HL-60/S4 treated with phorbol 12-myristate 13-acetate at 8.2 ng/mL for 4 days and 3 days (cell line): ENCODE measurements around the gene CPA3.

Experiments
- in situ Hi-C: fragments of 300-500 bp; cut with MboI; formaldehyde crosslinking; loops from 2 replicates; pipeline ENCODE4 v1.15.0; 2022; ENCODE audit warnings: low sequenced_read_pairs

The CPA3 gene

DNA sequence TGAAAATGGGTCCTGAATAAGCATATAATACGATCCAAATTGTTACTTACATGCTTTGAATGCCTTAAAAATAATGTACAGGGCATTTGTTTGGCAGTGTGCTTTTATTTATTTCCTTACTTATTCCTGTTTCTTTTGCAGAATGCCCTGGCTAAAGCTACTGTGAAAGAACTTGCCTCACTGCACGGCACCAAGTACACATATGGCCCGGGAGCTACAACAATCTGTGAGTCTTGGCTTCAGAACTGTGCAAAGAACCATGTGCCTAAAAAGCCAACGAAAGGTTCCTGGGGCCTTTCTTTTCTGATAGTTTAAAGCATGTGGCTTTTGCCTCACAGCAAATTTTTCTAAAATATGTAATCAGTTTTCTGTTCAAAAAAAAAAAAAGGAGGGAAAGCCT, 7.8 kb upstream of the CPA3 start:
- in situ Hi-C loops, result no loop called here

- in situ Hi-C loops, result no loop called here
Measured at GRCh38 chr3:148861277-148861869, 3.7 kb upstream of the CPA3 start.

GRCh38 chr3:148863297-148863696, 1.8 kb upstream of the CPA3 start:
- in situ Hi-C loops, result no loop called here

GRCh38 chr3:148863814-148864213, 1.3 kb upstream of the CPA3 start:
- in situ Hi-C loops, result no loop called here

- in situ Hi-C loops, result no loop called here
Measured at GRCh38 chr3:148866261-148866660, 1.2 kb downstream of the CPA3 start.

- in situ Hi-C loops, result no loop called here
Measured at GRCh38 chr3:148873270-148873927, 8.3 kb downstream of the CPA3 start.

GRCh38 chr3:148873977-148874376, 8.9 kb downstream of the CPA3 start:
- in situ Hi-C loops, result no loop called here

DNA sequence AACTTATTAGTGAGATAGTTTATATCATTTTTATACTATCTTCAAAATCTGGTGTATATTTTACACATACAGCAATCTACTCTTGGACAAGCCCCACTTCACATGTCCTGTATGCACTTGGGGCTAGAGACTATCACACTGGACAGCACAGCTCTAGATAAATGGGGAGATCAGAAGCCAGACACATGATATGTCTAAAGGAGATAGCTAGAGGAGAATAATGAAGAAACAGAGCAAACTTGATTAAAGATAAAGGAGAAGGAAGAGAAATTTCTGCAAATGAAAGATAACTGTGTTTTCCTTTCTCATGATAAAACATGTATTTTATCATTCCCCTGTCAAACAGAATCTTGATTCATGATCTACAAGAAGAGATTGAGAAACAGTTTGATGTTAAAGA, 13.0 kb downstream of the CPA3 start:
- in situ Hi-C loops, result no loop called here

- in situ Hi-C loops, result no loop called here
Measured at GRCh38 chr3:148879256-148879655, 14.2 kb downstream of the CPA3 start.

GRCh38 chr3:148880681-148881080, 15.6 kb downstream of the CPA3 start:
- in situ Hi-C loops, result no loop called here

DNA sequence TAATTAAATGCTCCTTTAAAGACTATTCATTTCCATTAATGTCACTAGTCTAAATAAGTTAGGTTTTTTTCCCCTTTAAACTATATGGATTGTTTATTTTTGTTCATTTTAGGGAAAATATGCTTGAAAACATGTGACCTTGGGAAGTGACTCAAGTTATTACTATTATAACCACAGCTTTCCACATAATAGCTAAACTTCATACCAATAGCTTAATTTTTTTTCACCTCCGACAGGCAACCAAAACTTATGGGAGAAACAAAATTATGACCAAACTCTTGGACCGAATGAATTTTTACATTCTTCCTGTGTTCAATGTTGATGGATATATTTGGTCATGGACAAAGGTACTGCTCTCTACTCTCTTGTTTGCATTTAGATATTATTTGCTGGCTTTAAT, 16.2 kb downstream of the CPA3 start:
- in situ Hi-C loops, result no loop called here

- in situ Hi-C loops, result no loop called here
Measured at GRCh38 chr3:148882288-148882687, 17.2 kb downstream of the CPA3 start.

GRCh38 chr3:148883163-148883562, 18.1 kb downstream of the CPA3 start:
- in situ Hi-C loops, result no loop called here

GRCh38 chr3:148884261-148884660, 19.2 kb downstream of the CPA3 start:
- in situ Hi-C loops, result no loop called here

DNA sequence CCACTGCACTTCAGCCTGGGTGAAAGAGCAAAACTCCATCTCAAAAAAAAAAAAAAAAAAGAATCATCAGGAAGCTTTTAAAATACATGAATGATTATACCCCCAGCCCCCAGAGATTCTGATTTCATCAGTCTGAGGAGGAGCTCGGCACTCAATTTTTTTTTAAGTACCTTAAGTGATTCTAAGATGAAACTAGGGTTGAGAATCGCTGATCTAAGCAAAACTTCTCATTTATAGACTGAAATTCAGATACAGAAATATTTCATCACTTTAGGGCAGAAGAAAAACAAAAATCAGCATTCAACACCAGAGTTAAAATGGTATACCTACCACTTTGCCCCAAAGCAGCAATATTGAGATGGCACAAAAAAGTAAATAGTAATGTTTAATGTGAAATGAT, 24.7 kb downstream of the CPA3 start:
- in situ Hi-C loops, result no loop called here

DNA sequence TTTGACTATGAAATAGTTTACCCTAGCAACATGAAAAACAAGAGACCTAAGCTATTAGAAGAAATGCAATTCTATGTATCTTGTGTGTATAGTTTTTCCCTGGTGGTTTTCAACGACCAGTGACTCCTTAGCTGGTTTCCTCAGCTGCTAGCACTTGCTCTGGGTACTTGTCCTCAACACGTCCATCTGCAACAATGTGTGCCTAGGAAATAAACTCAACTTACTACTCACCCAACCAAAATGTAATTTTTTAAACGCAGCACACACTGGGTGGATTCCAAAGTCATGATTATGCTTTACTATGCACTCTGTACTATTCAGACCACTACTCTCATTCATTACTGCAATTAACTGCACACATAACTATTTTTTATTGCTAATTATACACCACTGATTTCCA, 31.0 kb downstream of the CPA3 start:
- in situ Hi-C loops, result no loop called here

GRCh38 chr3:148901987-148902791, 37.1 kb downstream of the CPA3 start:
- in situ Hi-C loops, result no loop called here

GRCh38 chr3:148903022-148903442, 37.9 kb downstream of the CPA3 start:
- in situ Hi-C loops, result no loop called here

DNA sequence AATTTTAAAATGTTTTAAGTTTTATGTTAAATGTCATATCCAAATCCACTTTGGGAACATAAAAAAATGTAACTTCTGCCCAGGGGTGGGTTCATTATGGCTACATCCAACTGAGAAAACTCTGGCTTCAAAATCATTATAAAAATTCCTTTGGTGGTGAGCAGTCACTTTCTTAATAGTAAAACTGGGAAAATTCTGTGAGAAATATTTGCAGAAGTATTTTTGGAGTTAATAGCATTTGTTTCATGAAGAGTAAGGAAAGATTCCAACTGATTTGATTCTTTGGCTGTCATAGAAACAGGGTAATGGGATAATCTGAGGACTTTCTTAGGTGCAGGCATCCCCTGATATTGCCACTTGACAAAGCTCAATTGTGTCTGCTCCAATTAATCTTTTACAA, 38.8 kb downstream of the CPA3 start:
- in situ Hi-C loops, result no loop called here

DNA sequence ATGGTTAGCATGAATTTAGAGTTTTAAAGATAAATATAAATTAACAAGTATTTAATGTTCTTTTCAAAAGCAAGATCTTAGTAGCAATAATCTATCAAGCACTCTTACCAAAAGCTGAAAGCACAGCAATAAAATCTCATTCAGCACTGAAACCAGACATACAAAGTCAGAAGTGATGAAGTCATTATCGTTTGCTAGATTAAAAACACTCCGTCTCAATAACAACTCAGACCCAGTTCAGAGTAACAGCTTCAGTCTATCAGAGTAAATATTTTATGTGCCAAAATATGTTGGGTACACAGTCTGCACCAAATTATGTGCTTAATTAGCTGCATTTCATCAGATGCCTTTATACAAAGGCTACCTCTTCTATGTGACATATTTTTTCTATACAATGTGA, 41.6 kb downstream of the CPA3 start:
- in situ Hi-C loops, result no loop called here

DNA sequence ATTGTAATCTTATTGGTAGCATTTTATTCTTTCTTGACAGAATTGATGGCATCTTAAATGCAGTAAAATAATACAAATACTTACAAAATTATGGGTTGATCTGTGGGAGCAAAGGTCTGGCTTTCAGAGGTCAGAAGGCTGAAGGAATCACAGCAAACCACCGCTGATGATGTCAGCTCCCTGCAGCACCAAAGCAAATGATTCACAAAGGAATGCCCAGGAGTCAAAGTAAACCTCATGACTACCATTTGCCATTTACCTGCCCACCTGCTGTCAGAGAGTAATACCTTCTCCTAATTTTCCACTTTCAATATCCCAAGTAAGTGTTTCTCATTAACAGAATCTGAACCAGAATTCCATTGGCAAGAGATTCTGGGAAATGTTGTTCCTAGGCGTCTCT, 46.1 kb downstream of the CPA3 start:
- in situ Hi-C loops, result no loop called here

DNA sequence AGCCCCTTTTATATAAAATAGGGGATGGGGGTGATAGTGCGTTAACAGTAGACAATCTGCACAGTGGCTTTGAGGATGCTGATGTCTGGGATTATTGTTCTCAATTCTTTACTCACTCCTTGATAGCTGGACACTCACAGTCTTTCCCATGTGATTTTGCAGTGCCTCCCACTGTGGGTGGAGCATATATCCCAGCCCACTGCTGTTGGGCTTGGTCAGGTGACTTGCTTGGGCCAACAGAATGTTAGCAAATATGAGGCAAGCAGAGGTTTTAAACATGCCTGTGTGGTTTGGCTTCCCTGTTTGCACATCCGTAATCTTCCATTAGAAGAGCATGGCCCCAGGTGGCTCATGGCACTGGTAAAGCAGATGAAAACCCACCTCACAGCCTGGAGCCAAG, 46.5 kb downstream of the CPA3 start:
- in situ Hi-C loops, result no loop called here
